ENCODE results near the gene SOX12.
A peak's percentile ranks its signal among the peaks of the same experiment; 100 is the strongest.

Gene SOX12
- 5.4 to 12.2 (median 8.2) reads per million in 4 experiments for total RNA-seq

DNA sequence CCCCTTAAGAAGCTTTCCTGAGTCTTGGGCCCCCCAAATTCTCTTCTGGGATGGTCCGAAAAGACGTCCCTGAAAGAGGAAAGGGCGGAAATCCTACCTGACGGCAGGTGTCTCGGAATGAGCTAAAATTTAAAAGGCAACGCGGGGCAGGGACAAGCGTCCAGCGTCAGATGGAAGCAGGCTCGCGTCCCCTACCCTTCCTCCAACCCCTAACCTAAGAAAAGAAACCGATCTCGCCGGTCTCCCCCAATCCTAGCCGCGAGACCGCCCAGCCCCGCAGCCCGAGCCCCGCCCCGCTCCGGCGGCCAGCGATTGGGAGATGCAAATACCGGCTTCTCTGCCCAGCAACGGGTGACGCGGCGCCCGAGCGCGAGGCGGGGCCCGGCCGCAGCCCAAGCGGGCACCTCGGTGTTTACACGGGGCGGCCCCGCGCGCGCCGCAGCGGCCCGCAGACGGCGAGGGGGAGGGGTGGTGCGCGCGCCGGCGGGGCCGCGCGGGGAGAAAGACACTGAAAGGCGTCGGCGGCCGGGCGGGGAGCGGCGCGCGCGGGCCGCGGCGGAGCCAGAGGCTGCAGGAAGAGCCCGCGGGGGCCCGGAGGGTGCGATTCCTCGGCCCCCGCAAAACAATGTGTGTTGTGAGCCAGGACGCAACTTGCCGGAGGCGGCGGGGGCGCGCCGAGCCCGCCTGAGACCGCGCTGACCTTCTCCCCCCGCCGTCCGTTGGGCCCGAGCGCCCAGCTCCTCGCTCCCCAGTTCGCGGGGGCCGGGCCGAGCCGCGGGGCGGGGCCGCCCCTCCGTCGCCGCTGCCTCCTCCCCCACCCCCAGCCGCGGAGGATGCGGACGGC lies at the start of gene SOX12:
Gene SOX12, plus strand, starts transcription at position 508 of the 844 bp plus-strand sequence. CDS start 373 bp downstream, outside the sequence.
- peak; percentile 96 for DNase-seq

DNA sequence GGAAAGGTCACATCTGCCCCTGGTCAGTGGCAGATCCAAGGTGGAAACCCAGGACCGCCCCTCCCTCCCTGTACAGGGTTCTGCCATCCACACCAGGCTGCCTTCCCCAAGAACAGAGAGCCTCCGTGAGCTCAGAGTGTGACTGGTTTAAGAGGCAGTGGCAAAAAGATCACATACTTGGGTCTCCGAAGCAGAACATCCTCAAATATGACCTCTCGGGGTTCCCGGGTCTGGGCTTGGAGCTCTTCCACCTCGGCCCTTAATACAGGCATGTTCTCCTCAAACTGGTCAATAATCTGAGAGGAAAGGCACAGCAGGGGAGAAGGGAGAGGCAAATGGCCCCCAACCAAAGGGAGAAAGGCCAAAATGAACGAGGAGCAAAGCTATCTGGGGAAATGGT lies 49.6 kb upstream of the SOX12 start:
- DNase-seq, result no peak

DNA sequence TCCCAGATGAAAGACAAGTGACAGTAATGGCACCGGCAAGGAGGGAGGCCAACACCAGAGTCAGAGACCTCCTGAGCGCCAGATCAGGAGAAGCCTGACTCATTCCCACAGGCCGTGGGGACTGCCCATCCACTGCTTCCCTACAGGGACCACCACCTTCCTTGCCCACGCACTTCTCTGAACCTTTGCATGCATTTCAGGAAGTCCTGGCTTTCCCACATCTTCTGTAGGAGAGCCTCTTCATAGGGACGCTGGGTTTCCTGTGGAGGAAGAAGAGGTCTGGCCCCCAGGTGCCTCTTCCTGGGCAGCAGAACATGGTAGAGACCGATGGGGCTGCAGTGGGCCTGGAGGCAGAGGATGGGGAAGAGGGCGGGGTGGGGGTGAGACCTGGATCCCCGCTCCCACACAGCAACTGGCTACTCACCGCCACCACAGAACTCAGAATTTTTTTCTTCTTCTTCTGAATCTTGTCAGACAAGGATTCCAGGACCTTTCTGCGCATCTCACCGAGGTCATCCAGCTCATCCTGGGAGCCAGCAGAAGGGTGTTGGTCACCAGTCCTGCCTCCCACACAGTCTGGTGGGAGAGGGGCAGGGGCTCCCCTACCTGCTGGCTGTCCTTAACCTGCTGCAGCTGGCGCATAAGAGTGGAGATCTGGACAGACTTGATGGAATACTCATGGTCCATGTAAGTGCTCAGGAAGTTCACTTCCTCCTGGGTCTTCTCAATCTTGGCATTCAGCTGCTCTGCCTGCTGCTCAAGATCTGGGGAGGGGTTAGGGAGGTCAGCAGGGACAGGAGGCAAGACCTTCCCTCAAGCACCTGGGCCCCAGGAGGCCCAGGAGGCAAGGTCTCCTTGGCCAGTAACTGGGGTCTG lies 48.5 kb upstream of the SOX12 start:
- DNase-seq, result no peak

DNA sequence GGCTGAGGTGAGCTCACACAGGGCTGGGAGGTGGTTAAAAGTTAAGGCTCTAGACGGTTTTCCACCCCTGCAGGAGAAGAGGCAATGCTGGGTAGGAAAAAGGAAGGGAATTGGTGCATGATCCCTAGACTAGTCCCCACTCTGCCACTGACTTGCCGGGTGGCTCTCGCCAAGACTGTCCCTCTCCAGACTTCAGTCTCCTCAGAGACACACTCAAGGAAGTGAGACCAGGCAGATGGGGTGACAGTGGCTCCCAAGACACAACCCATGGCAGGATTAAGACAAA lies 47.9 kb upstream of the SOX12 start:
- DNase-seq, result no peak

DNA sequence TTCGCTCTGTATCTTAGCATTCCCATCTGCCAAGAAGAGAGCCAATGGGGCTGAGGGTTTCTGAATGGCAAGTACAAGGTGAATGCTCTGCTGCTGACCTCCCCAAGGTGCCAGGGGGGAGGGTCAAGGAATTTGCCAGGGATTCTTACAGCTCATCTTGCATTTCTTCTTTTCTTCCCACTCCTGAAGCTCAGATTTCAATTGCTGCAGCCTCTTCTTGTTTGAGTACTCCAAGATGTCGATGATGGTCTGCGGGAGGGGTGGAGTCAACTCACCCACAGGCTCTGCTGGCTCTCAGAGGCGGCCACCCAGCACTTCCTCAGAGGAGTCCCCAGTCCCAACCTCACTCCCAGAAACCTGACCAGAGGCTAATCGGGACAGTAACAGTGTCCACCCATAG lies 47.2 kb upstream of the SOX12 start:
- no peak for DNase-seq

DNA sequence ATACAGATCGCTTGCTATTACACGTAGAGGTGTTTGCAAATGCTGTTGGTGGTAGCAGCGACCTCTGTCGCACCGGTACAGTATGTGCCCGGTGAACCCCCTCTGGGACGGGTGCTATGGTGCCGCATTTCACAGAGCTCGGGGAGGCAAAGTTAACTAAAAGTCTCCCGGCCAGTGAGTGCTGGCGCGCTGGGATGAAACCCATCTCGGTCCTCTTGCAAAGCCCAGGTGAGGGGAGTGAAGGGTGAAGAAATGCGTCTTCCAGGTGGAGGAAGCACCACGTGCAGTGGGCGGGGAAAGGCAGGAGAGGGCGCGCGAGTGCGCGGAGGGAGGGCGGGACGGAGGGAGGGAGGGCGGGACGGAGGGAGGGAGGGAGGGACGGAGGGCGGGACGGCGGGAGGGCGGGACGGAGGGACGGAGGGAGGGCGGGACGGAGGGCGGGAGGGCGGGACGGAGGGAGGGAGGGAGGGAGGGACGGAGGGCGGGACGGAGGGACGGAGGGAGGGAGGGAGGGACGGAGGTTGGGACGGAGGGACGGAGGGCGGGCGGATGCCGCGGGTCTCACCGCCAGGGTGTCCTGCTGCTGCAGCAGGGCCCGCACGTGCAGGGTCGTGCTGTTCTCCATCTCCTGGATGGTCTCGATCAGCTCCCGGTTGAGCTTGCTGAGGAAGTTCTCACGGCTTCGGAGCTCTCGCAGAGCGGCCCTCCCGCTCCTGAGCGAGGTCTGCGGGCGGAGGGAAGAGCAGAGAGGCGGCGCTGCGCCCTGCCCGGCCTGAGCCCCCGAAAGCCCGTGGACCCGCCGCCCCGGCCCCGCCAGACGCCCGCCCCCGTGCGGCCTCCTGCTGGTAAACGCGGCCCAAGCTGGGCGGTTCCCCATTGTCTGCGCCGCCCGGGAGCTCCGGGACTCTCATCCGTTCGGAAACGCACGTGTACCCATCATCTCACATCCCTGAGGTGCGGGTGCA lies 46.5 kb upstream of the SOX12 start:
- DNase-seq, result no peak

DNA sequence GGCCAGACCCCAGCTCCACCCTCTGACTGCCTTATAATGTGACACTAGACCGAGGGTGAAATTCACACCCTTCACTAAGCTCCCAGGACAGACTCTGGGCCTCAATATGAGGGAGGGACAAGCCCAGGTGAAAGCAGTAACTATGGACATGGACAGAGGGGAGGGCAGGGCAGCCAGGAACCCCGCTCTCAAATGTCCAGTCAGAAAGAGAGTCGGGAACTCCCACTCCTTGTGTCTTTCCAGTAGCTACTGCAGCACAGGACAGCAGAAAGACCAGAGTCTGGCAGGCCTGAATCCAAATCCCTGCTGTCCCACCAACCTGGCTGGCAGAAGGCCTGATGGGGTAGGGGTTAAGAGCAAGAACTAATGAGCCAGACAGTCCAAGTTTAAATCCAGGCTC lies 41.2 kb upstream of the SOX12 start:
- DNase-seq, result no peak

DNA sequence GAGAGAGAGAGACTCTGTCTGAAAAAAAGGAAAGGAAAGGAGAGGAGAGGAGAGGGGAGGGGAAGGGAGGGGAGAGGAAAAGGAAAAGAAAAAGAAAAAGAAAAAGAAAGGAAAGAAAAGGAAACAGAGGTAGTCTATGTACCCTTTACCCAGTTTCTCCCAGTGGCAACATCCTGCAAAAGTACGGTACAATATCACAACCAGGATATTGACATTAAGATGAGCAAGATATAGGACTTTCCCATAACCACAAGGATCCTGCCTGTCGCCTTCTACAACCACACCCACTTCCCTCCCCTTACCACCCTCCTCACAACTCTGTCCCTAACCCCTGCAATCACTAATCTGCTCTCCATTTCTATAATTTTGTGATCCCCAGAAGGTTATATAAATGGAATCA lies 38.8 kb upstream of the SOX12 start:
- no peak for DNase-seq

DNA sequence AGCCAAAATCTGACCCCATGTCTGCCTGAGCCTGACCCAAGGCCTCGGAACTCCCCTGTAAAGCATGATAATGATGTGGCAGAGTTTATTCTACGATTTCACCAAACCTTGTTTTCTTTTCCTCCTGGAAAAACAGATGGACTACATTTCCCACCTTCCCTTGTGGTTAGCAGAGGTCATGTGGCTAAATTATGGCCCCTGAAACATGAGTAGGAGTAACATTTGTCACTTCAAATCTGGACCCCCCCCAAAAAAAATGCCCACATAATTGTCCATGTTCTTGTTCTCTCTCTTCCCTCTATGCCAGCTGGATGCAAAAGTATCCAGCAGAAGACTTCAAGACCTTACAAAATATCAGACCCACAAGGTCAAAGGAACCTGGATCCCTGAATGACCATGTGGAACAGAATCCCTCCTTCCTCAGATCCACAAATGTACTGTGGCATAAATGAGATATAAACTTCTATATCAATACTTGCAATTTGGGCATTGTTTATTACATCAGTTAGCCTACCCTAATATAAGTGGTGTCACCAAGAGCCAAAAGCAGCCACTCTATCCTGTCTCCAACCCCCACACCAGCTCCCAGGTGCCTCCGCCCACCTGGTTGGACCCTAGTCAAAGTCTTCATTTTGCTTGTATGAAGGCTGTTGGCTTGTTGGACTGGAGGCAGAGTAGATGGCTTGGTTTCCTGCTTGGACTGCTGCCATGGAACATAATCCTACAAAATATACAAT lies 36.2 kb upstream of the SOX12 start:
- no peak for DNase-seq

DNA sequence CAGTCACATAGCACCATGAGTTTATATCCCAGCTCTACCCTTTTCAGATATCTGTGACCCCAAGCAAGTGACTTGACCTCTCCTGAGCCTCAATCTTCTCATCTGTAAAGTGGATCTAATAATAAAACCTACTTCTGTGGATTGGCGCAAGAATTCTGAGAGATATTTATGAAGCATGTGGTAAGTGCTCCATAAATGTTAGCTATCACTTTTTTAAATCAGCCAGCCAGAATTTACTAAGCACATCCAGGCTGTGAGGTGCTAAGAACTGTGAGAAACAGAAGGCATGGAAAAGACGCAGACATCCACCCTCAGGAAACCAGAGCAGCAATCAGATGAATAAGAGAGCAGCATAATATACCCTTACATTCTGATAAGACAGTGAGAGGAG lies 35.7 kb upstream of the SOX12 start:
- no peak for DNase-seq

DNA sequence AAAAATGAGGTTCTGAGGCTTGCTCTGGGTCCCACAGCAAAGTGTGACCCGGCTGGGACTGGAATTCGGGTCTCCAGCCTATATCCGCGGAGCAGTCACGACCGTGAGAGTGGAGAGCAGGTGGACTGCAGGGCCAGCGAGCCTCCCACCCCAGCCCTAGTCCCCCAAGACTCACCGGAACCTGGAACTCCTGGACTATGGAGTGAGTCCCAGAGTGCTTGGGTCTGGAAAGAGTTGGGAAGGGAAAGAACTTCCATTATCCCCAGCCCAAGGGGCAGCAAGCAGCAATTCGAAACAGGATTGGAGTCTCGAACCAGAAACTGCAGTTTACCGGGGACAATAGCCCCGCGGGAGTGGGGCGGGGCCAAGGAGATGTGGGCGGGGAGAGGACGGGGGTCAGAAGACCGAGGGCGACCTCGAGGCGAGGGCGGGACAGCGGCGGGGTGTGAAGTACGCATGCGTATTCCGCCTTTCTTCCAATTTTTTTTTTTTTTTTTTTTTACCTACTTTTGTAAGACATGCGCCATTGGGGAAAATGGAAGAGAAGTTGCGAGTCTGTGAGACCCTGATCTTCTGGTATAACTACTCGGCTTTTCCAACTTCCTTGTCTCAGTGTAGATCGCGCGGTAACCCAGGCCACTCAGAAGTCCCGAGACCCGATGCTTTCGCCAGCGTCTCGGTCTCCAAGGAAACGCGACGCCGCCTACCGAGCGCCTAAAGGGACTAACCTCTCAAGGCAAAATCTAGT lies 35.1 kb upstream of the SOX12 start, which contains the start of gene C20orf96:
Gene C20orf96, minus strand, starts transcription at position 667 of the 748 bp plus-strand sequence. Its CDS starts 140 bp downstream, at position 527.
- DNase-seq, result peak; percentile 77

DNA sequence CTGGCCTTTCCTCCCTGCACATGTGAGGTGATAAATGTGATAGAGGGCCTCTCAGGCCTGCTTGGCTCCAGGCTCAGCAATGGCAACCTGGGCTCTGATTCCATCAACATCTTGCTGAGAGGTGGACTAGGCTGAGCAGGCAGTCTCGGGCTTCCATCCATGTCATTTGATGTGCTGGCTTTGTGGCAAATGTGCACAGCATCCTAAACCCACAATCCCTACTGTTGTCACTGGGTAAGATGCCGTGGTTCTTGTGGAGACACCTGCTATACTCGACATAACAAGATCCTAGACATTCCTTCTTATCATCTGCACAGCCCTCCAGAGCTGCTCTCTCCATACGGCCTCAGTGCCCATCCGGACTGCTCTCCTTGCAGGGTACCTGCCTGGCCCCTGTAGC lies 30.8 kb upstream of the SOX12 start:
- DNase-seq, result no peak

DNA sequence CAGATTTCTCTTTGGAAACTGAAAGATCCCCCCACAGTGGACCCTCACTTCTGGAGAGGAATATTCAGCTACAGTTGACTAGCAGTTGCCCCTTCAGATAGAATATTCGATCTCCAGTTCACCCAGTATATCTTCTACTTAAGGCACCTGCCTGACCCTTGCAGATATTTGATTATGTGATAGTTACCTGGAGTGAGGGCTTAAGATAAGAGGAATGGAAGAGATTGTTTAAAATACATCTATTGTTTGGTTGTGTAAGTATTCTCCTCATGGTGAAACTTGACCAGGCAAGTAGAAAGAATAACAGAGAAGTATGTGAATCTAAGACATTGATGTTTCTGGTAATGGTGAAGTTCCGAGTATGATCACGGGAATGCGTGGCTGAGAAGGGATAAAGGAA lies 29.5 kb upstream of the SOX12 start:
- no peak for DNase-seq

DNA sequence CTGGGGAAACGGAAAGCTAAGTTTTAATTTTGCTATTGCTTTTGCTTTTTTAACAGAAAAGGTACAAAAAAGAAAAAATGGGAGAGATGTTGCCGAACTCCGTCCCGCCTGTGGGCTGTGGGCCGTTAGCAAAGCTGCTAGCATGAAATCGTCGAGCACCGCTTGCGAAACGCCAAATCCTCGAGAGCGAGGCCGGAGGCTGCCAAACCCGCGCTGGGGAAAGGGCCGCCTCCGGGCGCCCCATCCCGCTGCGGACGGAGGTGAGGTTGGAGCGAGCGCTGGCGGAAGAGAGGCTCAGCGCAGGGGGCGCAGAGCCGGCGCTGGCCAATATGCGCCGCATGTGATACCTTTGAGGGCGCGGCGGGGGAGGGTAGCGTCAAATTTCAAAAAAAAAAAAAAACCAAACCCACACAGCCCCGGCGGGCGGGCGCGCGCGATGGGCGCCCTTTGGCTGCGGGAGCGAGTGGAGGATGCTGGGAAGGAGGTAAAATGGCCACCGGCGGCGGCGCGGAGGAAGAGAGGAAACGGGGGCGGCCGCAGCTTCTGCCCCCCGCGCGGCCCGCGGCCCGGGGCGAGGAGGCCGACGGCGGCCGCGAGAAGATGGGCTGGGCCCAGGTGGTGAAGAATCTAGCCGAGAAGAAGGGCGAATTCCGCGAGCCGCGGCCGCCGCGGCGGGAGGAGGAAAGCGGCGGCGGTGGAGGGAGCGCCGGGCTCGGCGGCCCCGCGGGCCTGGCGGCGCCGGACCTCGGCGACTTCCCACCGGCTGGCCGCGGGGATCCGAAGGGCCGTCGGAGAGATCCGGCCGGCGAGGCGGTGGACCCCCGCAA lies 28.0 kb upstream of the SOX12 start, which contains the start of gene ZCCHC3:
Gene ZCCHC3, plus strand, starts transcription at position 473 of the 827 bp plus-strand sequence. Its CDS starts 17 bp downstream, at position 490.
- peak; percentile 72 for DNase-seq

DNA sequence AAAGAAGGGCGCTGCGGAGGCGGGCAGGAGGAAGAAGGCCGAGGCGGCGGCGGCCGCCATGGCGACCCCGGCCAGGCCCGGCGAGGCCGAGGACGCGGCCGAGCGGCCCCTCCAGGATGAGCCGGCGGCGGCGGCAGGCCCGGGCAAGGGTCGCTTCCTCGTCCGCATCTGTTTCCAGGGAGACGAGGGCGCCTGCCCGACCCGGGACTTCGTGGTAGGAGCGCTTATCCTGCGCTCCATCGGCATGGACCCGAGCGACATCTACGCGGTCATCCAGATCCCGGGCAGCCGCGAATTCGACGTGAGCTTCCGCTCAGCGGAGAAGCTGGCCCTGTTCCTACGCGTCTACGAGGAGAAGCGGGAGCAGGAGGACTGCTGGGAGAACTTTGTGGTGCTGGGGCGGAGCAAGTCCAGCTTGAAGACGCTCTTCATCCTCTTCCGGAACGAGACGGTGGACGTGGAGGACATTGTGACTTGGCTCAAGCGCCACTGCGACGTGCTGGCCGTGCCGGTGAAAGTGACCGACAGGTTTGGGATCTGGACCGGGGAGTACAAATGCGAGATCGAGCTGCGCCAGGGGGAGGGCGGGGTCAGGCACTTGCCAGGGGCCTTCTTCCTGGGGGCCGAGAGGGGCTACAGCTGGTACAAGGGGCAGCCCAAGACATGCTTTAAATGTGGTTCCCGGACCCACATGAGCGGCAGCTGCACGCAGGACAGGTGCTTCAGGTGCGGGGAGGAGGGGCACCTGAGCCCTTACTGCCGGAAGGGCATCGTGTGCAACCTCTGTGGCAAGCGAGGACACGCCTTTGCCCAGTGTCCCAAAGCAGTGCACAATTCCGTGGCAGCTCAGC lies 27.2 kb upstream of the SOX12 start:
- DNase-seq, result peak; percentile 3

DNA sequence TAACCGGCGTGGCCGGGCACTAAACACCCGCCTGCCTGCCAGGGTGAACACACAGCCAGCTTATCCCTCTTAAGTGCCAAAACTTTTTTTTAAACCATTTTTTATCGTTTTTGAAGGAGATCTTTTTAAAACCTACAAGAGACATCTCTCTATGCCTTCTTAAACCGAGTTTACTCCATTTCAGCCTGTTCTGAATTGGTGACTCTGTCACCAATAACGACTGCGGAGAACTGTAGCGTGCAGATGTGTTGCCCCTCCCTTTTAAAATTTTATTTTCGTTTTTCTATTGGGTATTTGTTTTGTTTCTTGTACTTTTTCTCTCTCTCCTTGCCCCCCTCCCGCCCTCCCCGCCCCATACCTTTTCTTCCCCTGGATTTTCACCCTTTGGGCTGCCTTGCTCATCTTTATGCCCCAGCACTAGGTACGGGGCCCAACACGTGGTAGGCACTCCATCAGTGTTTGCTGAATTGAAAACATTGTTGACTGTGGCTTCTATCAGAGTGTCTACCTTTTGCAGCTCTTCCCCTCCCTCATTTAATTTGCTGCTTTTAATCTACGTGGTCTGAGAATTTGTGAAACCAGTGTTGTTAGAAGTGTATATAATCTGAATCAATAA lies 26.5 kb upstream of the SOX12 start:
- DNase-seq, result no peak

DNA sequence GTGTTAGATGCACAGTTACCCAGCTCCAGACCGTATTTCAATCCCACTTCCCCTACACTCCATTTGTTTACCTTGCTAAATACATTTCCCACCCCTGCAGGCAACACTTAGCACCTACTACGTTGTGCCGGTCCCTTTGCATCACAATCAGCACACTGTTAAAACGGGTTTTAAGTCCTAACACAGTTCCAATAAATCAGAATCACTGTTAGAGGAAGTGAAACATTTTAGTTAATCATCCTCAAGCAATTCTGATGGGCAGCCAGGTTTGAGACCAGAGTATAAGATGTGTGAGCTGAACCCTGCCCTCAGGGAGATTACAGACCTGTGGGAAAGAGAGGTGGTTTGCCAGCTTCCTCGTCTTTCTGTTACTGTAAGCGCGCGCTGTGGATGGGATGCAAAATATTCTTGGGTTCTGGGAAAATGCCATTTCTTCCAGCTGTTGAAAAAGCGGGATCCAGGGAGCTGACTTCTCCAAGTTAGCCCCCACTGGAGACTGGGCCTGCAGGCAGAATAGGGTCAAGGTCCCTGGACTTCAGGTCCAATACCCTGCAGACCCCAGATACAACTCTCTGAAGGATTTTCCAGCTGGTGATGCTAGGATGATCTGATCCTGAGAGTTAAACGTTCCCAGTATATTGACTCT lies 24.9 kb upstream of the SOX12 start:
- no peak for DNase-seq

Measured in effector CD8-positive, alpha-beta T cell (primary cell).